ENCODE results near the gene ADRM1.

ADRM1 gene

DNA sequence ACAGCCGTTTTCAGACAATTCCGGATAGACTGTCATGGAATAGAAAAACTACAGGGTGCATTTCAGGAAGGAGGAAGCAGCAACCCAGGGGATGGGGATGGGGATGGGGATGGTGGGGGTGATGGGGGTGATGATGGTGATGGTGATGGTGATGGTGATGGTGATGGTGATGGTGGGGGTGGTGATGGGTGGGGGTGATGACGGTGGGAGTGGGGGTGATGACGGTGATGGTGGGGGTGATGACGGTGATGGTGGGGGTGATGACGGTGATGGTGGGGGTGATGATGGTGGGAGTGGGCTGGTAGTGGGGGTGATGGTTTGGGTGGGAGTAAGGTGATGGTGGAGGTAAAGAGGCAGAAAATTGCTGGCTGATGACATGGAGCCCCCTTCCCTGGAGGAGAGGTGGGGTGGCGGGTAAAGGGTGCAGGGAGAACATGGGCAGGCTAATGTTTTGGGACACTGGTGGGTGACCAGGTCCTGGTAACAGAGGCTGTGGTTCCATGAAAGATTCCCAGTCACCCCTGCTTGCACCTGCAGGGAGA, 46.8 kb downstream of the ADRM1 start:
- no peaks in the 10 kb centered on the region for H3K36me3 ChIP-seq (ENCODE audit: low read length)
- no peaks in the 10 kb centered on the region for H3K9me3 ChIP-seq (ENCODE audit: insufficient read depth, low read length)
- no peaks in the 10 kb centered on the region for H4K20me1 ChIP-seq (ENCODE audit: low read depth, low read length)
- H3K9ac ChIP-seq (ENCODE audit: low read length): no peak overlapping the region
- no peak overlapping the region for H3K4me2 ChIP-seq (ENCODE audit: low read depth, low read length, poor library complexity, severe bottlenecking)
- TF ChIP-seq, protein P1, sequence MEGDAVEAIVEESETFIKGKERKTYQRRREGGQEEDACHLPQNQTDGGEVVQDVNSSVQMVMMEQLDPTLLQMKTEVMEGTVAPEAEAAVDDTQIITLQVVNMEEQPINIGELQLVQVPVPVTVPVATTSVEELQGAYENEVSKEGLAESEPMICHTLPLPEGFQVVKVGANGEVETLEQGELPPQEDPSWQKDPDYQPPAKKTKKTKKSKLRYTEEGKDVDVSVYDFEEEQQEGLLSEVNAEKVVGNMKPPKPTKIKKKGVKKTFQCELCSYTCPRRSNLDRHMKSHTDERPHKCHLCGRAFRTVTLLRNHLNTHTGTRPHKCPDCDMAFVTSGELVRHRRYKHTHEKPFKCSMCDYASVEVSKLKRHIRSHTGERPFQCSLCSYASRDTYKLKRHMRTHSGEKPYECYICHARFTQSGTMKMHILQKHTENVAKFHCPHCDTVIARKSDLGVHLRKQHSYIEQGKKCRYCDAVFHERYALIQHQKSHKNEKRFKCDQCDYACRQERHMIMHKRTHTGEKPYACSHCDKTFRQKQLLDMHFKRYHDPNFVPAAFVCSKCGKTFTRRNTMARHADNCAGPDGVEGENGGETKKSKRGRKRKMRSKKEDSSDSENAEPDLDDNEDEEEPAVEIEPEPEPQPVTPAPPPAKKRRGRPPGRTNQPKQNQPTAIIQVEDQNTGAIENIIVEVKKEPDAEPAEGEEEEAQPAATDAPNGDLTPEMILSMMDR (IDR thresholded peaks at IDR 0.05; ENCODE audit: insufficient read depth, low read length, poor library complexity, severe bottlenecking): no peak
- TF ChIP-seq EZH2phosphoT487 (conservative IDR thresholded peaks at IDR 0.05; ENCODE audit: low read length): no peak
- no peaks in the 10 kb centered on the region for H3K9me2 ChIP-seq (replicated peaks; ENCODE audit: insufficient read depth, low read length)
- no peak overlapping the region for H2AFZ ChIP-seq (ENCODE audit: low read depth, low read length, severe bottlenecking)
- H3K27me3 ChIP-seq (ENCODE audit: low read length): no peaks in the 10 kb centered on the region
- no peak overlapping the region for H3K4me3 ChIP-seq (ENCODE audit: insufficient read depth, low read length, poor library complexity, severe bottlenecking)
- H3F3A ChIP-seq (ENCODE audit: insufficient read depth): no peaks in the 10 kb centered on the region
- H3K27ac ChIP-seq (ENCODE audit: low read depth, low read length): no peak overlapping the region
- no peaks in the 10 kb centered on the region for H3K79me2 ChIP-seq (ENCODE audit: insufficient read depth, low read length)

DNA sequence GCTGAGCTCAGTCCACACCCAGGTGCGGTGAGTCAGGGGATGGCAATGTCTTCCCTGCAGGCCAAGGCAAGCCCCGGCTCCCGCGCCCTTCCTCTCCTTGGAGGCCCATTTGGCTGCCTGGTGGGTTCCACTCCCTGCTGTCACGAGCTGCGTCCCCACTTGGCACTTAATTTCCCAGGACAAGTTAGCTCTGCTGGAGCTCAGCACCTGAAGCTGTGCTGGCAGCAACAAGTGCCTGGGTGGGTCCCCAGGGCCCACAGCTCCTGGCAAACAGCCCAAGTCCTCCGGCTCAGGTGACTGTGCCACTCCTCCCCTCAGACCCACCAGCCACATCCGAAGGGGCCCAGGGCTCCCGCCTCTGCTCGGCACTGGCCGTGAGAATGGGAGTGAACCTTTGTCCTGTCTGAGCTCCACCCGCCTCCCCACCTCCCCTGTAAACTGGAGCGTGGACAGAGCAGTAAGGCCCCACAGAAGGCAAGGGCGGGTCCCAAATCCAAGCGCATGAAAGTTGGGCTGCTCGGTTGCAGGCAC, 47.4 kb downstream of the ADRM1 start:
- Histone ChIP-seq H3K9me3 (ENCODE audit: insufficient read depth, low read length) (no peaks in the 10 kb centered on the region), H3K27me3 (ENCODE audit: low read length) (no peaks in the 10 kb centered on the region), H3K4me2 (ENCODE audit: low read depth, low read length, poor library complexity, severe bottlenecking) (no peak overlapping the region), H3K36me3 (ENCODE audit: low read length) (no peaks in the 10 kb centered on the region), H3K79me2 (ENCODE audit: insufficient read depth, low read length) (no peaks in the 10 kb centered on the region), H2AFZ (ENCODE audit: low read depth, low read length, severe bottlenecking) (no peak overlapping the region), H4K20me1 (ENCODE audit: low read depth, low read length) (no peaks in the 10 kb centered on the region), H3F3A (ENCODE audit: insufficient read depth) (no peaks in the 10 kb centered on the region), H3K9ac (ENCODE audit: low read length) (no peak overlapping the region), H3K4me3 (ENCODE audit: insufficient read depth, low read length, poor library complexity, severe bottlenecking) (no peak overlapping the region), H3K9me2 (replicated peaks; ENCODE audit: insufficient read depth, low read length) (no peaks in the 10 kb centered on the region), H3K27ac (ENCODE audit: low read depth, low read length) (no peak overlapping the region)
- TF ChIP-seq, protein P1 (IDR thresholded peaks at IDR 0.05; ENCODE audit: insufficient read depth, low read length, poor library complexity, severe bottlenecking): no peak
- TF ChIP-seq EZH2phosphoT487 (conservative IDR thresholded peaks at IDR 0.05; ENCODE audit: low read length): no peak

DNA sequence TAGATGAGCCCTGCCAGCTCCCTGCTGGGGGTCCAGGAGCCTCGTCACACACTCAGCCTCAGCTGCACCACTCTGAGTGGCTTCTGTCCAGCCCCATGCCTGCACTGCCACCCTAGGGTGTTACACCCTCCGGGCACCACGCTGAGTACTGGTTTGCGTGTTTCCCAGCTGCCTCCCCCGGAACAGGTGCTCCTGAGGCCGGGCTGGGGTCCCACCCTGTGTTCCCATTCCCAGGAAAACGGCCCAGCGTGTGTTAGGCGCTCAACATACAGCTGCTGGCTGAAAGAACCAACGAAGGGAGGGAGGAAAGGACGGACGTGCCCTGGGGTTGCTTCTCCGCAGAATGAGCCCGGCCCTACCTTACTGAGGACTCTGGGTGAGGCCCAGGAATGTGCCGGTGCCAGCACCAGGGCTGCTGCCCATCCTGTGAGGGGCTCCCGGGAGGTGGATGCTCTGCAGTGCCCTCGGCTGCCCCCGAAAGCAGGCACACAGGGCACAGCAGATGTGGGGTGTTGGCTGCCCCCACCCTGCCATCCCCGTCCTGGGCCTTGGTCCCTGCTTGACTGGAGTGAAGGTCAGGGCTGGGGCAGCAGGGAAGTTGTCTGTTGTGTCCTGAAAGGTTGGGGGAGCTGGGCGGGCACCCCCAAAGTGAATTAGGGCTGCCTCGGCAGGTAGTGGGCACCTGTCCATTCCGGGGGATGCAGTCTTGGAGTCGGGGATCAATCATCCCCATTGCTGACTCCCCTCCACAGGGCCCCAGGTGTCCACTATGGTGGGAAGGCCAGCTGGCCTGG, 48.0 kb downstream of the ADRM1 start:
- Histone ChIP-seq H3K9ac (ENCODE audit: low read length) (no peak overlapping the region), H2AFZ (ENCODE audit: low read depth, low read length, severe bottlenecking) (no peak overlapping the region), H3K79me2 (ENCODE audit: insufficient read depth, low read length) (no peaks in the 10 kb centered on the region), H3K36me3 (ENCODE audit: low read length) (no peaks in the 10 kb centered on the region), H4K20me1 (ENCODE audit: low read depth, low read length) (no peaks in the 10 kb centered on the region), H3K9me2 (replicated peaks; ENCODE audit: insufficient read depth, low read length) (no peaks in the 10 kb centered on the region), H3K4me2 (ENCODE audit: low read depth, low read length, poor library complexity, severe bottlenecking) (no peak overlapping the region), H3F3A (ENCODE audit: insufficient read depth) (no peaks in the 10 kb centered on the region), H3K9me3 (ENCODE audit: insufficient read depth, low read length) (no peaks in the 10 kb centered on the region), H3K27me3 (ENCODE audit: low read length) (no peaks in the 10 kb centered on the region), H3K27ac (ENCODE audit: low read depth, low read length) (no peak overlapping the region), H3K4me3 (ENCODE audit: insufficient read depth, low read length, poor library complexity, severe bottlenecking) (no peak overlapping the region)
- no peak for TF ChIP-seq EZH2phosphoT487 (conservative IDR thresholded peaks at IDR 0.05; ENCODE audit: low read length)
- TF ChIP-seq, protein P1 (IDR thresholded peaks at IDR 0.05; ENCODE audit: insufficient read depth, low read length, poor library complexity, severe bottlenecking): no peak

Data from SU-DHL-6 (cell line).